ENCODE results near the gene ITGB6.

GRCh38 chr2:160092445-160092844 lies 107.6 kb downstream of the ITGB6 start:
- no peak for TF ChIP-seq NFIC (IDR thresholded peaks at IDR 0.05)
- no peak for TF ChIP-seq EP300 (IDR thresholded peaks at IDR 0.05; ENCODE audit: borderline replicate concordance)
- TF ChIP-seq TAF1 (IDR thresholded peaks at IDR 0.05; ENCODE audit: low read depth) = no peak
- no peak for TF ChIP-seq RAD21 (IDR thresholded peaks at IDR 0.05; ENCODE audit: low read depth)
- TF ChIP-seq, protein P1, sequence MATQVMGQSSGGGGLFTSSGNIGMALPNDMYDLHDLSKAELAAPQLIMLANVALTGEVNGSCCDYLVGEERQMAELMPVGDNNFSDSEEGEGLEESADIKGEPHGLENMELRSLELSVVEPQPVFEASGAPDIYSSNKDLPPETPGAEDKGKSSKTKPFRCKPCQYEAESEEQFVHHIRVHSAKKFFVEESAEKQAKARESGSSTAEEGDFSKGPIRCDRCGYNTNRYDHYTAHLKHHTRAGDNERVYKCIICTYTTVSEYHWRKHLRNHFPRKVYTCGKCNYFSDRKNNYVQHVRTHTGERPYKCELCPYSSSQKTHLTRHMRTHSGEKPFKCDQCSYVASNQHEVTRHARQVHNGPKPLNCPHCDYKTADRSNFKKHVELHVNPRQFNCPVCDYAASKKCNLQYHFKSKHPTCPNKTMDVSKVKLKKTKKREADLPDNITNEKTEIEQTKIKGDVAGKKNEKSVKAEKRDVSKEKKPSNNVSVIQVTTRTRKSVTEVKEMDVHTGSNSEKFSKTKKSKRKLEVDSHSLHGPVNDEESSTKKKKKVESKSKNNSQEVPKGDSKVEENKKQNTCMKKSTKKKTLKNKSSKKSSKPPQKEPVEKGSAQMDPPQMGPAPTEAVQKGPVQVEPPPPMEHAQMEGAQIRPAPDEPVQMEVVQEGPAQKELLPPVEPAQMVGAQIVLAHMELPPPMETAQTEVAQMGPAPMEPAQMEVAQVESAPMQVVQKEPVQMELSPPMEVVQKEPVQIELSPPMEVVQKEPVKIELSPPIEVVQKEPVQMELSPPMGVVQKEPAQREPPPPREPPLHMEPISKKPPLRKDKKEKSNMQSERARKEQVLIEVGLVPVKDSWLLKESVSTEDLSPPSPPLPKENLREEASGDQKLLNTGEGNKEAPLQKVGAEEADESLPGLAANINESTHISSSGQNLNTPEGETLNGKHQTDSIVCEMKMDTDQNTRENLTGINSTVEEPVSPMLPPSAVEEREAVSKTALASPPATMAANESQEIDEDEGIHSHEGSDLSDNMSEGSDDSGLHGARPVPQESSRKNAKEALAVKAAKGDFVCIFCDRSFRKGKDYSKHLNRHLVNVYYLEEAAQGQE (IDR thresholded peaks at IDR 0.05; ENCODE audit: low read depth) = no peak
- TF ChIP-seq CEBPB (IDR thresholded peaks at IDR 0.05) = no peak
